ENCODE measurements around the gene DUSP22.

DUSP22 gene

DNA sequence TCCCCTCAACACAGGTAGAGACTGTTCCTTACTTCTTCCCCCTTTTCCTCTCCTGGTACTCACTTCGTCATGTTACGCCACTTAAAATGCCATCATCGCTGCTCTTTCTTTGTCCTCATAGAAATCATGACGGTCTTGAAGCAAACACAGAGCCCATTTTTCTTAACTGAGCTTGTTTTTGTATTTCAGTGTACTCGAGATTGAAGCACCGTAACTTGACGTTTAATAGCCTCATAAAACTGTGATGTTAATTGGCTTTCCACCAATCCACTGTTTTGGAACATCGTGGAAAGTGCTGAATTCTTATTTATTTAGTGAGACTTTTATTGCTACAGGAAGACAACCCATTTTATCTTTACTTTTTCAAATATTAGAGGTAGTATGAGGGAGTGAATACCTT, 38.7 kb downstream of the DUSP22 start:
- WGBS (ENCODE audit: extremely low coverage, insufficient coverage, insufficient read length): no CpG with 5 or more reads among the region's 8 CpGs
- Histone ChIP-seq H3K27ac (ENCODE audit: low read depth, low read length) (no peak overlapping the region), H2BK12ac (ENCODE audit: low read length) (no peak overlapping the region), H3K23ac (ENCODE audit: low read length) (no peak overlapping the region), H3K4me3 (ENCODE audit: low read depth, low read length) (no peak overlapping the region), H4K8ac (ENCODE audit: low read depth, low read length) (no peak overlapping the region), H3K4me1 (ENCODE audit: control insufficient read depth in 1 of 2, insufficient read depth in 2 of 2, low read length in 2 of 2) (no peaks in the 10 kb centered on the region), H3K79me1 (ENCODE audit: low read length) (no peaks in the 10 kb centered on the region), H3K36me3 (ENCODE audit: control insufficient read depth in 1 of 2, insufficient read depth in 2 of 2, low read length in 2 of 2) (no peaks in the 10 kb centered on the region), H4K12ac (ENCODE audit: low read depth, low read length) (no peak overlapping the region), H3K9ac (ENCODE audit: low read length) (no peak overlapping the region), H2AFZ (ENCODE audit: insufficient read depth, low read length, poor library complexity) (no peak overlapping the region), H3K79me2 (ENCODE audit: control insufficient read depth, insufficient read depth, low read length, poor library complexity) (no peaks in the 10 kb centered on the region), H3K18ac (ENCODE audit: low read length) (no peak overlapping the region), H3K14ac (ENCODE audit: low read length) (no peak overlapping the region), H4K91ac (ENCODE audit: low read depth, low read length) (no peak overlapping the region), H2BK120ac (ENCODE audit: insufficient read depth, low read length, poor library complexity) (no peak overlapping the region), H3K4me2 (ENCODE audit: low read length) (no peak overlapping the region), H3K4ac (ENCODE audit: low read depth, low read length) (no peak overlapping the region), H3K27me3 (ENCODE audit: insufficient read depth, low read length) (no peaks in the 10 kb centered on the region), H2AK5ac (ENCODE audit: low read length) (no peak overlapping the region), H3K9me3 (ENCODE audit: insufficient read depth, low read depth, low read length) (peaks cover 27% of the 10 kb centered on the region), H2BK5ac (ENCODE audit: low read depth, low read length, poor library complexity) (no peak overlapping the region)
- no peak for DNase-seq

DNA sequence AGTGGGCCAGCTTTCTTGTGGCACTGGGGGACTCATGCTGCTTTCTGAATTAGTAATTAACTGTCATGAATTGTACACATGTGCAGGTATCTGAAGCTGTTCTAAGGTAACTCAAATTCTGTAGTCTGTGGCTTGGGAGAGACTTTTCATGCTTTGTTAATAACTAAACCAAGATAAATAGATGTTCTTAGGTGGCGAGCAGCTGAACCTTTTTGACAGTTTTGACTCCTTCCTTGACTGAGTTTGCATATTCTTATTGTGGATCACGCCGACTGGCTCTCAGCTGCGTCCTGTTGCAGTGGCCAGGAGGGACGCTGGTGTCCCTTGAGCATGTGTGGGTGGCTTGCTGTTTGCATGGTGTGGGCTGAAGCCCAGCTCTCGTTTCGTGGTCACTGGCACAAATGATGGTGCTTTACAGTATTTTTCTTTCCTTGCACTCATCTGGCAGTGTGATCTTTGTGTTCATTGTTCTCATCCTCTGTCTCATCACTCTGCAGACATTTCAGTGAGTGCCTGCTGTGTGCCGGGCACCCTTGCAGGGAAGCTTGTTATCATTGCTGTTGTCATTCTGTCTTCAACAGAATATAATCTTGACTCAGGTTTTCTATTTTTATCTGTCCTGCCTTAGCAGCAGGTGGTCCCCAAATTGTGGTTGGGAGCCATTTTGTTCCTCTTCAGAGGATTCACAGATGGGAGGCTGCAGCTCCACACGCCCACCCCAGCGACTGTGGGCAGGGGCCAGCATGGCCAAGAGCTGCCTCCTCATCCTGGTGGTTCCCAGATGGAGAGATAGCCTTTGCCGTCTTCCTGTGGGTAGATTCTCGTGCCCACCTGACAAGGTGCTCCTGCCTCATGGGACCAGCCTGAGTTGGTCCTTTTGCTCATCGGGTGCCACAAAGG, 39.6 kb downstream of the DUSP22 start:
- Histone ChIP-seq H4K8ac (ENCODE audit: low read depth, low read length) (no peak overlapping the region), H3K4ac (ENCODE audit: low read depth, low read length) (no peak overlapping the region), H3K4me1 (ENCODE audit: control insufficient read depth in 1 of 2, insufficient read depth in 2 of 2, low read length in 2 of 2) (no peaks in the 10 kb centered on the region), H3K9ac (ENCODE audit: low read length) (no peak overlapping the region), H2BK120ac (ENCODE audit: insufficient read depth, low read length, poor library complexity) (no peak overlapping the region), H2AK5ac (ENCODE audit: low read length) (no peak overlapping the region), H2BK5ac (ENCODE audit: low read depth, low read length, poor library complexity) (no peak overlapping the region), H4K12ac (ENCODE audit: low read depth, low read length) (no peak overlapping the region), H3K36me3 (ENCODE audit: control insufficient read depth in 1 of 2, insufficient read depth in 2 of 2, low read length in 2 of 2) (no peaks in the 10 kb centered on the region), H3K4me2 (ENCODE audit: low read length) (no peak overlapping the region), H4K91ac (ENCODE audit: low read depth, low read length) (no peak overlapping the region), H3K14ac (ENCODE audit: low read length) (no peak overlapping the region), H2BK12ac (ENCODE audit: low read length) (no peak overlapping the region), H3K79me2 (ENCODE audit: control insufficient read depth, insufficient read depth, low read length, poor library complexity) (no peaks in the 10 kb centered on the region), H3K79me1 (ENCODE audit: low read length) (no peaks in the 10 kb centered on the region), H3K27me3 (ENCODE audit: insufficient read depth, low read length) (no peaks in the 10 kb centered on the region), H3K27ac (ENCODE audit: low read depth, low read length) (no peak overlapping the region), H3K9me3 (ENCODE audit: insufficient read depth, low read depth, low read length) (peaks cover 23% of the 10 kb centered on the region), H3K18ac (ENCODE audit: low read length) (no peak overlapping the region), H3K4me3 (ENCODE audit: low read depth, low read length) (no peak overlapping the region), H2AFZ (ENCODE audit: insufficient read depth, low read length, poor library complexity) (peak overlapping the region; percentile 7), H3K23ac (ENCODE audit: low read length) (no peak overlapping the region)
- no CpG with 5 or more reads among the region's 13 CpGs for WGBS (ENCODE audit: extremely low coverage, insufficient coverage, insufficient read length)
- DNase-seq: no peak

DNA sequence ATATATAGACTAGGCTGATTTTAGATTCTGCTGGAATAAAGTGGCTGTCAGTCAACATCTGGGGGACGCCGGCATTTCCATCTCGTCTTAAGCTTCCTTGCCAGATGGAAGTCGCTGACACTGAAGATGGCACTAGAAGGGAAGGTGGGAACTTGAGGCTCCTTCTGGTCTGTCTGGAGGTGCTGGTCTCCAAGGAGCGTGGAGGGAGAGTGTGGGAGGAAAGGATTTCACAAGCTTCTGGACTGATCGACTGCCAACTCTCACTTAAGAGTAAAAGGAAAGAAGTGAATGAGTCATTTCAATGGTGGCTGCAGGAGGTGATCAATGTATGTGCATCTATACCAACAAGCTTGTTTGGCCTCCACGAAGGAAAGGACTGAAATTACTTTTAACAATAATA, 40.4 kb downstream of the DUSP22 start:
- Histone ChIP-seq H3K27me3 (ENCODE audit: insufficient read depth, low read length) (no peaks in the 10 kb centered on the region), H2BK5ac (ENCODE audit: low read depth, low read length, poor library complexity) (no peak overlapping the region), H3K18ac (ENCODE audit: low read length) (no peak overlapping the region), H3K79me1 (ENCODE audit: low read length) (no peaks in the 10 kb centered on the region), H3K14ac (ENCODE audit: low read length) (no peak overlapping the region), H4K91ac (ENCODE audit: low read depth, low read length) (no peak overlapping the region), H3K27ac (ENCODE audit: low read depth, low read length) (no peak overlapping the region), H3K9ac (ENCODE audit: low read length) (no peak overlapping the region), H2BK12ac (ENCODE audit: low read length) (no peak overlapping the region), H2AFZ (ENCODE audit: insufficient read depth, low read length, poor library complexity) (no peak overlapping the region), H3K23ac (ENCODE audit: low read length) (no peak overlapping the region), H3K9me3 (ENCODE audit: insufficient read depth, low read depth, low read length) (peaks cover 17% of the 10 kb centered on the region), H3K4me3 (ENCODE audit: low read depth, low read length) (no peak overlapping the region), H3K4ac (ENCODE audit: low read depth, low read length) (no peak overlapping the region), H2BK120ac (ENCODE audit: insufficient read depth, low read length, poor library complexity) (no peak overlapping the region), H4K12ac (ENCODE audit: low read depth, low read length) (no peak overlapping the region), H3K4me1 (ENCODE audit: control insufficient read depth in 1 of 2, insufficient read depth in 2 of 2, low read length in 2 of 2) (no peaks in the 10 kb centered on the region), H4K8ac (ENCODE audit: low read depth, low read length) (no peak overlapping the region), H3K79me2 (ENCODE audit: control insufficient read depth, insufficient read depth, low read length, poor library complexity) (no peaks in the 10 kb centered on the region), H3K36me3 (ENCODE audit: control insufficient read depth in 1 of 2, insufficient read depth in 2 of 2, low read length in 2 of 2) (no peaks in the 10 kb centered on the region), H3K4me2 (ENCODE audit: low read length) (no peak overlapping the region), H2AK5ac (ENCODE audit: low read length) (no peak overlapping the region)
- no CpG with 5 or more reads among the region's 7 CpGs for WGBS (ENCODE audit: extremely low coverage, insufficient coverage, insufficient read length)
- no peak for DNase-seq

DNA sequence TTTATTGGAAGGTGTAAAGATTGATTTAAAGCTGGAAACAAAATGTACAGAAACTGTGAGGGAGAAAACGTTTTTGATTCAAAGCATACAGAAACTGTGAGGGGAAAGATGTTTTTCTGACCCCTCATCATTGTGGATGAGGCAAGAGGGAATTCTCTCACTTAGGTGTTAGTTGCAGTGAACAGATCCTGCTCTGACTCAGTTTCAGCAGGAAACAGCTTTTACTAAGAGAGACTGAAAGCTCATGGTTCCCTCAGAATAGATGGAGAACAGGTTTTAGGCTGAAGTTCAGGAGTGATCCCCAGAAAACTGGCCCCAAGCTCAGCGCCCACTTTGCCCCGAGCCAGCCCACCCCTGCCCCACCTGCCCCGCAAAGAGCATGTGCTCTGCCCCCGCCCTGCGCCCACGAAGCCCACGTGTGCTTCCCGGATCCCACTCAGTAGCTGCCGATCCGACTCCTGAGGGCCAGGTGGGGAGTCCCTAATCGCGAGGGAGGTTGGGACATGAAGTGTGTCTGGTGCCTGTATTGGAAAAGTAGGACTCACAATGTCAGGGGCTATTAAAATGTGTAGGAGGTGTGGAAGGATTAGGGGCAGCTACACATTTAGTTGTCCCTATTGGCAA, 41.2 kb downstream of the DUSP22 start:
- Histone ChIP-seq H3K4ac (ENCODE audit: low read depth, low read length) (no peak overlapping the region), H3K4me3 (ENCODE audit: low read depth, low read length) (no peak overlapping the region), H2BK5ac (ENCODE audit: low read depth, low read length, poor library complexity) (no peak overlapping the region), H3K23ac (ENCODE audit: low read length) (no peak overlapping the region), H3K4me1 (ENCODE audit: control insufficient read depth in 1 of 2, insufficient read depth in 2 of 2, low read length in 2 of 2) (peaks cover 0 to 2% of the 10 kb centered on the region in 2 experiments), H3K14ac (ENCODE audit: low read length) (no peak overlapping the region), H2BK120ac (ENCODE audit: insufficient read depth, low read length, poor library complexity) (no peak overlapping the region), H2AFZ (ENCODE audit: insufficient read depth, low read length, poor library complexity) (no peak overlapping the region), H3K36me3 (ENCODE audit: control insufficient read depth in 1 of 2, insufficient read depth in 2 of 2, low read length in 2 of 2) (no peaks in the 10 kb centered on the region), H3K27me3 (ENCODE audit: insufficient read depth, low read length) (no peaks in the 10 kb centered on the region), H4K12ac (ENCODE audit: low read depth, low read length) (no peak overlapping the region), H3K18ac (ENCODE audit: low read length) (no peak overlapping the region), H3K4me2 (ENCODE audit: low read length) (no peak overlapping the region), H2AK5ac (ENCODE audit: low read length) (no peak overlapping the region), H4K91ac (ENCODE audit: low read depth, low read length) (no peak overlapping the region), H4K8ac (ENCODE audit: low read depth, low read length) (no peak overlapping the region), H3K79me2 (ENCODE audit: control insufficient read depth, insufficient read depth, low read length, poor library complexity) (no peaks in the 10 kb centered on the region), H2BK12ac (ENCODE audit: low read length) (no peak overlapping the region), H3K9me3 (ENCODE audit: insufficient read depth, low read depth, low read length) (peaks cover 19% of the 10 kb centered on the region), H3K79me1 (ENCODE audit: low read length) (no peaks in the 10 kb centered on the region), H3K9ac (ENCODE audit: low read length) (no peak overlapping the region), H3K27ac (ENCODE audit: low read depth, low read length) (no peak overlapping the region)
- DNase-seq: no peak
- WGBS (ENCODE audit: extremely low coverage, insufficient coverage, insufficient read length): no CpG with 5 or more reads among the region's 13 CpGs
